Measurements from ENCODE around the gene CLDN16.

The CLDN16 gene

DNA sequence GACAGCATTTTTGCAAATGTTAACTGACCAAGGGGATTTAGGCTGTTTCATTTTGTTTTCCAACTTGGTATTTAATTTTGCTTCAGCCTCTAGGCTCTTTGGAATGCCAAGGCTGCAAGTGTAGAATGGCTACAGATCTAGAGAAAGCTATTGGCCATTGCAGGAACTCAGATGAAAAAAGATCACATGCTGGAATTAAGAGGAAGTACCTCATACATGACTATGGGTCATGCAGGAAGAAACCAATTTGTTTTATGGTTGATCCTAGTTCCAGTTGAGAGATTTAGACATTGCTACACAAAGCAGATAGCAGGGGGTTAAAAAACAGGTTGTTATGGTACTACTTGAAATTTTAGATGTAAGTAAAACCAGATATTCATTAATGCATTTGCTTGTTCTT, 12.7 kb upstream of the CLDN16 start:
- TF ChIP-seq, protein P1, sequence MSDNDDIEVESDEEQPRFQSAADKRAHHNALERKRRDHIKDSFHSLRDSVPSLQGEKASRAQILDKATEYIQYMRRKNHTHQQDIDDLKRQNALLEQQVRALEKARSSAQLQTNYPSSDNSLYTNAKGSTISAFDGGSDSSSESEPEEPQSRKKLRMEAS (IDR thresholded peaks at IDR 0.05), result peak; percentile 67
- no peak for TF ChIP-seq TAF1 (IDR thresholded peaks at IDR 0.05; ENCODE audit: low read depth)
- no peak for TF ChIP-seq YY1 (IDR thresholded peaks at IDR 0.05; ENCODE audit: low read depth)
- no peak for TF ChIP-seq RAD21 (IDR thresholded peaks at IDR 0.05; ENCODE audit: low read depth)
- TF ChIP-seq TEAD4 (IDR thresholded peaks at IDR 0.05), result 0 out of 2 replicates have a peak, but pooled peaks have one; percentile 6
- no peak for TF ChIP-seq EGR1 (IDR thresholded peaks at IDR 0.05)
- TF ChIP-seq ZBTB7A (IDR thresholded peaks at IDR 0.05; ENCODE audit: low read depth), result no peak
- peak; percentile 61; the same call in 1 of the 2 replicates for TF ChIP-seq EP300 (IDR thresholded peaks at IDR 0.05; ENCODE audit: borderline replicate concordance)
- TF ChIP-seq, protein P2, sequence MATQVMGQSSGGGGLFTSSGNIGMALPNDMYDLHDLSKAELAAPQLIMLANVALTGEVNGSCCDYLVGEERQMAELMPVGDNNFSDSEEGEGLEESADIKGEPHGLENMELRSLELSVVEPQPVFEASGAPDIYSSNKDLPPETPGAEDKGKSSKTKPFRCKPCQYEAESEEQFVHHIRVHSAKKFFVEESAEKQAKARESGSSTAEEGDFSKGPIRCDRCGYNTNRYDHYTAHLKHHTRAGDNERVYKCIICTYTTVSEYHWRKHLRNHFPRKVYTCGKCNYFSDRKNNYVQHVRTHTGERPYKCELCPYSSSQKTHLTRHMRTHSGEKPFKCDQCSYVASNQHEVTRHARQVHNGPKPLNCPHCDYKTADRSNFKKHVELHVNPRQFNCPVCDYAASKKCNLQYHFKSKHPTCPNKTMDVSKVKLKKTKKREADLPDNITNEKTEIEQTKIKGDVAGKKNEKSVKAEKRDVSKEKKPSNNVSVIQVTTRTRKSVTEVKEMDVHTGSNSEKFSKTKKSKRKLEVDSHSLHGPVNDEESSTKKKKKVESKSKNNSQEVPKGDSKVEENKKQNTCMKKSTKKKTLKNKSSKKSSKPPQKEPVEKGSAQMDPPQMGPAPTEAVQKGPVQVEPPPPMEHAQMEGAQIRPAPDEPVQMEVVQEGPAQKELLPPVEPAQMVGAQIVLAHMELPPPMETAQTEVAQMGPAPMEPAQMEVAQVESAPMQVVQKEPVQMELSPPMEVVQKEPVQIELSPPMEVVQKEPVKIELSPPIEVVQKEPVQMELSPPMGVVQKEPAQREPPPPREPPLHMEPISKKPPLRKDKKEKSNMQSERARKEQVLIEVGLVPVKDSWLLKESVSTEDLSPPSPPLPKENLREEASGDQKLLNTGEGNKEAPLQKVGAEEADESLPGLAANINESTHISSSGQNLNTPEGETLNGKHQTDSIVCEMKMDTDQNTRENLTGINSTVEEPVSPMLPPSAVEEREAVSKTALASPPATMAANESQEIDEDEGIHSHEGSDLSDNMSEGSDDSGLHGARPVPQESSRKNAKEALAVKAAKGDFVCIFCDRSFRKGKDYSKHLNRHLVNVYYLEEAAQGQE (IDR thresholded peaks at IDR 0.05; ENCODE audit: low read depth), result no peak
- peak; percentile 26; the same call in 1 of the 2 replicates for TF ChIP-seq CEBPB (IDR thresholded peaks at IDR 0.05)
- no peak for TF ChIP-seq CREB1 (IDR thresholded peaks at IDR 0.05; ENCODE audit: low read depth)
- TF ChIP-seq, protein P3, sequence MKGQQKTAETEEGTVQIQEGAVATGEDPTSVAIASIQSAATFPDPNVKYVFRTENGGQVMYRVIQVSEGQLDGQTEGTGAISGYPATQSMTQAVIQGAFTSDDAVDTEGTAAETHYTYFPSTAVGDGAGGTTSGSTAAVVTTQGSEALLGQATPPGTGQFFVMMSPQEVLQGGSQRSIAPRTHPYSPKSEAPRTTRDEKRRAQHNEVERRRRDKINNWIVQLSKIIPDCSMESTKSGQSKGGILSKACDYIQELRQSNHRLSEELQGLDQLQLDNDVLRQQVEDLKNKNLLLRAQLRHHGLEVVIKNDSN (IDR thresholded peaks at IDR 0.05), result peak; percentile 70
- peak; percentile 64 for TF ChIP-seq TCF12 (IDR thresholded peaks at IDR 0.05; ENCODE audit: low read depth)
- TF ChIP-seq FOXM1 (IDR thresholded peaks at IDR 0.05; ENCODE audit: borderline replicate concordance, low read depth), result peak; percentile 40; the same call in 1 of the 2 replicates
- TF ChIP-seq NFIC (IDR thresholded peaks at IDR 0.05), result 0 out of 2 replicates have a peak, but pooled peaks have one; percentile 36

DNA sequence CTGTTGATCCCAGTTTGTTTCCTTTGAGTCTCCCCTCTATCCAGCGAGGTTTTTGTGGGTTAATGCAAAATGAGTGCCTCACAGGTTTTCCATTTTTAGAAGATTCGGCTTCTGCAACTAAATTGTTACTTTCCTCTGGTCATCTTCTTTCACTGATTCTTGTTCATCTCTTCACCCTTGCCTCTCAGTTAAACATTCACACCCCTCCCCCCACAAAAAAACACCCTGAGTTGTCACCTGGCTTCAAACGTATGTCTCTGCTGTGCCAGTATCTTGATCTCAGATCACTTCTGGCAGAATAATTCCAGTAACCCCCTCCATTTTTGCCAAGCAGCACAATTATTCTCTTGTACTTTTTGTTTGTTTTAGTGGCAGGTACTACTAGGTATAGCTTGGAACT, 12.3 kb upstream of the CLDN16 start:
- TF ChIP-seq, protein P3 (IDR thresholded peaks at IDR 0.05), result no peak
- TF ChIP-seq EGR1 (IDR thresholded peaks at IDR 0.05), result no peak
- TF ChIP-seq TEAD4 (IDR thresholded peaks at IDR 0.05), result no peak
- no peak for TF ChIP-seq ZBTB7A (IDR thresholded peaks at IDR 0.05; ENCODE audit: low read depth)
- TF ChIP-seq CEBPB (IDR thresholded peaks at IDR 0.05), result no peak
- TF ChIP-seq TAF1 (IDR thresholded peaks at IDR 0.05; ENCODE audit: low read depth), result no peak
- TF ChIP-seq TCF12 (IDR thresholded peaks at IDR 0.05; ENCODE audit: low read depth), result no peak; the same call in 1 of the 2 replicates
- TF ChIP-seq CREB1 (IDR thresholded peaks at IDR 0.05; ENCODE audit: low read depth), result no peak
- no peak for TF ChIP-seq RAD21 (IDR thresholded peaks at IDR 0.05; ENCODE audit: low read depth)
- no peak for TF ChIP-seq YY1 (IDR thresholded peaks at IDR 0.05; ENCODE audit: low read depth)
- TF ChIP-seq, protein P2 (IDR thresholded peaks at IDR 0.05; ENCODE audit: low read depth), result no peak

DNA sequence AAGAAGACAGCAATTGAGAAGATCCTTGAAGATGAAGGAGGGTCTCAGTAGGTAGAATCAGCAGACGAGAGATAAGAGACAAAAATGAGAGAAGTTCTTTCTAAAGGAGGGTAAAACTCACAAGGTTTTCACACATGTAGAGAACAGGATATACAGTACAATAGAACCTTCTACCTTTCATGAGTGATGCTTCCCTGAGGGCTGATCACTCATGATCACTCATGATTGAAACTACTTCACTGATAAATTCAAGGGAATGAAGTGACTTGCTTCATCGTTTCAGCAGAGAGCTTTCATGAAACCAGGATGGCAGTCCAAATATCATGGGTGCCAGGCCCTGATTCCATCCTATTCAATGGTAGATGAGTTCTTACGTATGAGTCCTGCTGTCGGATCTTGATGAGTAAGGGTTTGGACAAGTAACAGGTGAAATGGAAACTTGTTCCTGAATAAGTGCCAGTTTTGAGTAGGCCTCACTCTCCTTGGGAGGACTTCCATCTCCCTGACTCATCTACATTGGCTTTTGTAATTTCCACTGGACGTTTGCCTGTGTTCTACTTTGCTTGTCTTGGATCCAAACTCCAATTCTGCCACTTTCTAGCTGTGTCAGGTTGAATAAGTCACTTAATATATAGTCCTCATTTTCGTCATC, 9.6 kb upstream of the CLDN16 start:
- TF ChIP-seq CEBPB (IDR thresholded peaks at IDR 0.05) (no peak), TAF1 (IDR thresholded peaks at IDR 0.05; ENCODE audit: low read depth) (no peak), EP300 (IDR thresholded peaks at IDR 0.05; ENCODE audit: borderline replicate concordance) (no peak), ZBTB7A (IDR thresholded peaks at IDR 0.05; ENCODE audit: low read depth) (no peak), YY1 (IDR thresholded peaks at IDR 0.05; ENCODE audit: low read depth) (no peak), CREB1 (IDR thresholded peaks at IDR 0.05; ENCODE audit: low read depth) (no peak), FOXM1 (IDR thresholded peaks at IDR 0.05; ENCODE audit: borderline replicate concordance, low read depth) (no peak), RAD21 (IDR thresholded peaks at IDR 0.05; ENCODE audit: low read depth) (no peak)
- TF ChIP-seq, protein P1 (IDR thresholded peaks at IDR 0.05), result no peak

DNA sequence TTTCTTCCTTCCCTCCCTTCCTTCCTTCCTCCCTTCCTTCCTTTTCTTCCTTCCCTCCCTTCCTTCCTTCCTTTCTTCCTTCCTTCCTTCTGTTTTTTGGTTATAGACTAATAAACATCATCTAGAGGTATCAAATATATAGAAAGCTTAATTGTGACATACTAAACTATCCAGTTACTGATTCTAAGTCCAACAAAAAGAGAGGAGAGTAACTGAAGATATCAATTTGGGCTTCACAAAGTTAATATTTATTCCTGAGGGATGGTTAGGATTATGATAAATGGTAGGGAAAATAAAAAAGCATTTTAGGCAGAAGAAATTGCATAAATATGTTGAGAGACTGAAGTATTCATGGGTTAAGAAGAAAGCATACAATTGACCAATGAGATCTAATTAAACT, 7.8 kb upstream of the CLDN16 start:
- TF ChIP-seq RAD21 (IDR thresholded peaks at IDR 0.05; ENCODE audit: low read depth), result no peak
- no peak for TF ChIP-seq ZBTB7A (IDR thresholded peaks at IDR 0.05; ENCODE audit: low read depth)
- TF ChIP-seq YY1 (IDR thresholded peaks at IDR 0.05; ENCODE audit: low read depth), result no peak
- TF ChIP-seq EGR1 (IDR thresholded peaks at IDR 0.05), result no peak
- TF ChIP-seq FOXM1 (IDR thresholded peaks at IDR 0.05; ENCODE audit: borderline replicate concordance, low read depth), result no peak

DNA sequence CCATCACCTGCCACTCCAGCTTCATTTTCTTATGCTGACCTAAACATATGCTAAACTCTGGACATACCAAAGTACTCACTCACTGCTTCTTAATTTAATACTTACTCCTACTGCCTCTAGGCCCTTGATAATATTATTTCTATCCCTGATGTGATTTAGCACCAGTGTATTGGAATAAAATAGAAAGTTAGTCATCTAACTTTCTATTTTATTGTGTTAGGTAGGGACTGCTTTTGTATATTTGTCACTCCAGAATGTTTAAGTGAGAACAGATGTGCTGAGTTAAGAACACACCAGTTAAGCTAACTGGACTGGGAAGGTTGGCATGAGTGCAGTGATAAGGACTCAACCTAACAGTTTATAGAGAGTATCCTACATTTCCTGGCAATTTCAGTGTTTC, 6.5 kb upstream of the CLDN16 start:
- TF ChIP-seq, protein P1 (IDR thresholded peaks at IDR 0.05), result no peak
- TF ChIP-seq TAF1 (IDR thresholded peaks at IDR 0.05; ENCODE audit: low read depth) (no peak), YY1 (IDR thresholded peaks at IDR 0.05; ENCODE audit: low read depth) (no peak), FOXM1 (IDR thresholded peaks at IDR 0.05; ENCODE audit: borderline replicate concordance, low read depth) (no peak)
- TF ChIP-seq, protein P2 (IDR thresholded peaks at IDR 0.05; ENCODE audit: low read depth), result no peak

All from Ishikawa (cell line).